NCI-H526 treated with DMSO at 0.1 percent for 48 hours (cell line): ENCODE measurements around the gene CERS2.
A peak's percentile ranks its signal among the peaks of the same experiment; 100 is the strongest.

Experiments
- DNase-seq: peaks from one replicate; lab custom pipeline; 2025; lab: John Stamatoyannopoulos, UW

Gene CERS2

DNA sequence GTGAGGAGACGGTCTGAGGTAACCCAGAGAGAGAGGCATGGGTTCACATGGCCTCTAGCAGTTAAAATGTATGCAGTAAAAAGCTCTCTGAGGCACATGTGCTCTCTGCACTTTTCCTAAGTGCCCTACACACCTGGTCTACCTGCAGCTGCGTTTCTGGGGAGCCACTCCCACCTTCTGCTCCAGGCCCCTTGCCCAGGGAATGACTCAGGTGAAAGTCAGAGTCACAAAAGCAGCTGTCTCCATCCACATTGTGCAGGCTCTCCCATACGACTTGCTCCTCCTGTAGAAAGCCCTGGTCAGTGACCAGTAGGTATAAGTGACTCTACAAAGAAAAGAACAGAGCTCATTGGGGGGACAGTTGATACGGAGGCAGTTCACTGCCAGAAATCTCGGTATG, 23.3 kb upstream of the CERS2 start:
- no peak for DNase-seq

DNA sequence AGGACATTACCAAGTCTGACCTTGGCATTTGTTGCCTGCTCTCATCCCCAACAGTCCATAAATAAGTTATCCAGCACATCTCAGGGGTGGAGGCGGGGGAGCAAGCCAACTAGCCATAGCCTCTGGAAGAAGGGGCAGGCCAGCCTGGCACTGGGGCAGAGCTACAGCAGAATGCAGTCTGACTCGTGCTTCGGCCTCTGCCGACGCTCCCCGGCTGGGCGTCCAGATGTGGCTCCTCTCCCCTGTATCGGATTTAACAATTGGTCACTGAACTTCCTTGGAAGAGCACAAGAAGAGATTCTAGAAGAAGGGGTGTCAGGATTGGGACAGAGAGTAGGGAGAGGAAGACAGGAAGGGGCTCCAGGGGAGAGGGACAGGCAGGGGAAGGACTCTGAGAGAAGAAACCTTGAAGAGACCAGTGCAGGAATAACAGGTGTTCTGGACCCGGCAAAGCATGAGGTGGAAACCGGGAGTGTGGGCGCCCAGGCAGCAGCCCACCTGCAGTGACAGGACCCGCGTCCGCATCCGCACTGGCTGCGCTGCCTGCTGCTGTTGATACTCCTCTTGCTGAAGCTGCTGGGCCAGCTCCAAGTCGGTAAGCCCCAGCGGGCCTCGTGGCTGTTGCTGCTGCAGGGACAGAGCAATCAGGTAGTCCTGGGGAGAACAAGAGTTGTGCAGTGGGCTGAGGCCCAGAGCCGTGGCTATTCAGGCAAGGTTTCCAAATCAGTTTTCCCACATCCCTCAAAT, 22.7 kb upstream of the CERS2 start:
- no peak for DNase-seq

DNA sequence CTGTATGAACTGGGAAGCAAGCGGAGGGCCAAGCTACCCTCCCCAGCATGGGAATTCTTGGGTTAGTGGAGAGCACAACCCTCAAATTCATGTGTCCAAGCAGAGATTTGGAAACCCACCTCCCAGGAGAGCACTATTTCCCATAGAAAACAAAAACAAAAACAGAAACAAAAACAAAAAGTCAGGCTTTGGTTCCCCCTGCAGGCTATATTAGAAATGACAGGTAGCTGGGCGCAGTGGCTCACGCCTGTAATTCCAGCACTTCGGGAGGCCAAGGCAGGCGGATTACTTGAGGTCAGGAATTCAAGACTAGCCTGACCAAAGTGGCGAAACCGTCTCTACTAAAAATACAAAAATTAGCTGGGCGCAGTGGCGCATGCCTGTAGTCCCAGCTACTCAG, 21.3 kb upstream of the CERS2 start:
- DNase-seq, result no peak

DNA sequence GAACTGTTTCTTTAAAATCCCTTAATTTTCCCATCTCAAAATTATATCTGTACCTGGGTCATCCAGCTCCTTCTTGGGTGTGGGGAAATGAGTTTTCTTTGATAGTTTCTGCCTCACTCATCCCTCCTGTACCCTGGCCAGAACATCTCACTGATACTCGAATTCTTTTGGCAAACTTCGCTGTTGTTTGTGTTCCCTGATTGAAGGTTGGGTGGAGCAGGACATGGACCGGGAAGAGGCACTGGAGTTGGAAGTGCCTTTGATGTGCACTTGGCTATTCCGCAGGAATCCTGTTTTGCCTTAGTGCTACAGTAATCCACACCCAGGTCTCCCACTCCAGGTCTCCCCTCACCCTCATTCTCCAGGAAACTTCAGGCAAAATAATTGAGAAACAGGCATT, 20.8 kb upstream of the CERS2 start:
- DNase-seq, result no peak

DNA sequence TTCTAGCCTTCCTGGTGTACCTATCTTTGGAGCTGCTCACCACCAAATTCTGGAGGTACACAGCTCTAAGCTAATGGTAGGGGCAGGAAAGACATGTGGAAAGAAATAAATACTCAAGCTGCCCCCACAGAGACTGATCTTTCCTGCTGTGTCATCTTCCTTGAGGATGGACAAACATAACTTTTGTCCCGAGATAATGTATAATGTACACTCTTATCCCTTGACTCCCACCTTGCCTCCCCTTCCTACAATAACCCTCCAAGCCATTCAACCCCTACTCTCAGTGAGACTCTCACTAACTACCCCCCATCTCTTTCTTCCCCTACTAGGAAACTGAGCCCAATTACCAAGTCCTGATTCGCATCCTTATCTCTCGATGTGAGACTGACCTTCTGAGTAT, 19.6 kb upstream of the CERS2 start:
- DNase-seq, result no peak

DNA sequence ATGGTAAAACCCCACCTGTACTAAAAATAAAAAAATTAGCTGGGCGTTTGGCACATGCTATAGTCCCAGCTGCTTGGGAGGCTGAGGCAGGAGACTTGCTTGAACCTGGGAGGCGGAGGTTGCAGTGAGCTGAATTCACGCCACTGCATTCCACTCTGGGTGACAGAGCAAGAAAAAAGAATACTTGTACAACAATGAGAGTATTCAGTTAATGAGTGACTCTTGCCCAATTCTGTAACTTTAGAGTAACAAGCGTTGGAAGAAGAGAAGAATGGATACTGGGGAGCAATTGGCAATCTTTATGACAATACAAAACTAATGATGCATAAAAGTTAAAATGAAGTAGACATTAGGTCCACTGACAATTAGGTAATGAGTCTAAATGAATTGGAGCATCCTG, 18.0 kb upstream of the CERS2 start:
- no peak for DNase-seq

DNA sequence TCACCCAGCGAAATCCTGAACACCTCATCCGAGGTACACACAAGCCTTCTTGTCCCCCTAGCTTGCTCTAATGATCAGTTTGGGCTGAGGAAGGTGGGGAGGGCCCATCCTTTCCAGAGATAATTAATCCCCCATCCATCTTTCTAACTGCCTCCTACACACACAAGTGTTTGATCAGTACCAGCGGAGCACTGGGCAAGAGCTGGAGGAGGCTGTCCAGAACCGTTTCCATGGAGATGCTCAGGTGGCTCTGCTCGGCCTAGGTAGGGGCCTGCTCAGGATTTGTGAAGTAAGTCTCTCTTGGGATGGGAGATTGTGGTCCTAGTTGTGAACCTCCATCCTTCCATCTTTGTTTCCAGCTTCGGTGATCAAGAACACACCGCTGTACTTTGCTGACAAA, 13.3 kb upstream of the CERS2 start:
- DNase-seq, result no peak

DNA sequence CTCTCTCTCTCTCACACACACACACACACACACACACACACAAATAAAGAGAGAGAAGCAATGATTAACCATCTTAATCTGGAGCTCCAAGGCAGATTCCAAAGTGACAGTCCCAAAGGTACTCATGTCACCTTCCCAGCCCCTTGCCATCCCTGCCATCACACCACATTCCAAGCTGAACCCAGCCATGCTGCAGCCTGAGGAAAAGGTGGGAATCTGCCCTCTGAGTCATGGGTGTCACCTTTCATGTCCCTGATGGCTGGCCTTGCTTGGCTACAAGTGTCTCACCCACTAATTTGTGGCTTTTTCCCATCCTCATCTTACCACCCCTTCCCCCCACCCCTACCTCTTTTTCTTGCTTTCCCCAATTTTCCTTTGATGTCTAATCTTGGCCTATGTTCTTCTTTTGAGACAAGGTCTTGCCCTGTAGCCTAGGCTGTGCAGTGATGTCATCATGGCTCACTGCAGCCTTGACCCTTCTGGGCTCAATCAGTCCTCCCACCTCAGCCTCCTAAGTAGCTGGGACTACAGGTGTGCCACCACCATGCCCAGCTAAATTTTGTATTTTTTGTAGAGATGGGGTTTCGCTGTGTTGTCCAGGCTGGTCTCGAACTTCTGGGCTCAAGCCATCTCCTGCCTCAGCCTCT, 10.7 kb upstream of the CERS2 start:
- DNase-seq, result no peak

DNA sequence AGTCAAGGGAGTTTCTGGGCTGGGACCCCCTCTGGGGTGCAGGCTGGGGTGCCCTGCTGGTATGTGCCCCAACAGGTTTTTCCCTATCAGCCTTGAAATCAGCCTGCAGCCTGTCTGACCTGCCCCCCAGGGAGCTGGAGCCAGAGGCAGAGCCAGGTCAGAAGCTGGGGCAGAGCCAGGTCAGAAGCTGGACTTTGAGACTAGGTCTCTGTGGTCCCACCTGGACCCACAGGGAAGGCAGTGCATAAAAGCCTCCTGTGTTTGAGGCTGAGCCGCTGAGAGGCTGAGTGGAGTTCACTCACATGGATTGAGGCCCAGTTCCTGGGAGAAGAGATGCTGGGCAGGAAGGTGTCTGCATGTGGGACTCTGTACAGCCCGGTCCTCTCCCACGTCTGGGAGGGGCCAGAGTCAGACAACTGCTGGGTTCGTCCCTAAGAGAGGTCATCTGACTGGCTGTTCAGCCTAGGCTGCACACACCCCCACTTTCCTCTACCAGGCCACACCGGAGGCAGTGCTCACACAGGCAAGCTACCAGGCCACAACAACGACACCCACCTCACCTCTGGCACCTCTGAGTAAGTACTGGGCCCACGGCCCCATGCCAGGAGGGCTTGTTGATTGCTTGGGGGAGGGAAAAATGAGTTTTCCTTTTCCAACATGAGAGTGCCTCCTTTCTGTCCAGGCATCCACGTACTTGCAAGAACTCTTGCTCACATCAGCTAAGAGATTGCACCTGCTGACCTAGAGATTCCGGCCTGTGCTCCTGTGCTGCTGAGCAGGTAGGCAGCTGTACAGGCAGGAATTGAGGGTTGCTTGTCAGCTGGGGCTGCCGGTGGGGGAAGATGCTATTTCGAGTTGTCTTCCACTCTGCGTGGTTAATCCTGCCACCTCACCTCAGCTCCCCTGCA, 7.4 kb upstream of the CERS2 start, which contains the start of gene ANXA9:
TSS of gene ANXA9 (plus strand) at position 488 of the 908 bp plus-strand sequence. CDS start 814 bp downstream, outside the sequence.
- DNase-seq, result no peak

DNA sequence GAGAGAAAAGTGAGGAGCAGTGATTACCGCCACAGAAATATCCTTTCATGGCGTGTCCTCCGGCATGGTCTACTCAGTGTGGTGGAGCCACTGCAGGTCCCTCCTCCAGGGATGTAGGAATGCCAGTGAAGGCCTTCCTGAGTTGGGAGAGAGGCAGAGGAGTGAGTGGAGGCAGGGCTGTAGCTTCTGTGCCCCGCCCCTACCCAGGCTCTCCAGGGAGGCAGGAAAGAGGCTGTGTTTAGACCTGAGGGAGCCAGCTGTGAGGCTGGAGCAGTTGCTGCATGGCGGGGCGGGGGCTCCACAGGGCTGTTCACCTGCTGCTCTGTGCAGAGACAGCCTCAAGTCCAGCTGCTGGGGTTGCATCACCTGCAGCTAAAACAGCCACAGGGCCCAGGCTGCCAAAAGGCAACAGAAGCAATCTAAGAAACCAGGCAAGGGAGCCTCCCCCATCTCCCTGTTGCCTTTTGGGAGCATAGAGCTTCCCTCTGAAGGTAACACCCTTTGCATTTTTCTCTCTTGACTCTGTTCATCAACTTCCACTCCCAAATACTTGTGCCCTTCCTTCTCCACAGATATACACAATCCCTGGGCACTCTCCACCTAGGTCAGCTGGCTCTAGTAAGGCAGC, 6.7 kb upstream of the CERS2 start:
- peak; percentile 68 for DNase-seq

DNA sequence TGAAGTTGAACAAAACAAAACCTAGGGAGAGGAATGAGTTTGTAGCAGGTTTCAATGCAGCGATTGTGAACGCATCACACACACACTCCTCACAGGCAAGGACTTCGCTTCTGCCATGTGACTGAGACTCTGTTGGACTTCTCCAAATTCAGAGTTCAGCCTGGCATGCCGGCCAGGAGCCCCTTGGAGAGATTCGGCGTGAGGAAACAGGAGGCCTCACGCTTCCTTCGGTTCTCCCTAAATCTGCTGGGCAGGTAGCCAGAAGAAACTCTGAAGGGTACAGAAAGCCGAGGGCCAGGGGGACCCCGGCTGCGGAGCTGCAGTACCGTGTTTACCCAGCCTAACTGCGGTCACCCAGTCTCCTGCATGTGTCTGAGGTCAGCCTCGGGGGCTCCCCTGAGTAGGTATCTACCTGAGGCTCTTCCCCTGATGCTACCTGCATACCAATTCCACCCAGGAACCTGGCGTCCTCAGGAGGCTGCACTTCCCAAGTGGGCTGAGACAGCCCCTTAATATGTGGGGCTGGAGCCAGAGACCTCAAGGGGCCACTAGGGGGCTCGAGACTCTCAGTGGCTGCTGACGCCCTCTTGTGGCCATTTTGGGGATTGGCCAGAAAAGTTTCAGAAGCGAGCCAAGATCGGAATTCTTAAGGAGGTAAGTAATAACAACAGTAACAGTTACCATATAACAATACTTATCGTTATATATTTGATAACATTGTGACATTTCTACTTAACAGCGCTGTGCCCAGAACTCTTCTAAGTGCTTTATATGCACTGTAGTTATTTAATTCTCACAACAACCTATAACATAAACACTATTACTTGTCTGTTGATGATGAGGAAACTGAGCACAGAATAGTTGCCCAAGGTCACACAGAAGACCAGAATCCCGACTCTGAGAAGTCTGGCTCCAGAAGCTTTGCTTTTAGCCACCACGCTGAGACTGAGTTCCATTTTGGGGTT, 4.7 kb upstream of the CERS2 start:
- DNase-seq, result peak; percentile 90

DNA sequence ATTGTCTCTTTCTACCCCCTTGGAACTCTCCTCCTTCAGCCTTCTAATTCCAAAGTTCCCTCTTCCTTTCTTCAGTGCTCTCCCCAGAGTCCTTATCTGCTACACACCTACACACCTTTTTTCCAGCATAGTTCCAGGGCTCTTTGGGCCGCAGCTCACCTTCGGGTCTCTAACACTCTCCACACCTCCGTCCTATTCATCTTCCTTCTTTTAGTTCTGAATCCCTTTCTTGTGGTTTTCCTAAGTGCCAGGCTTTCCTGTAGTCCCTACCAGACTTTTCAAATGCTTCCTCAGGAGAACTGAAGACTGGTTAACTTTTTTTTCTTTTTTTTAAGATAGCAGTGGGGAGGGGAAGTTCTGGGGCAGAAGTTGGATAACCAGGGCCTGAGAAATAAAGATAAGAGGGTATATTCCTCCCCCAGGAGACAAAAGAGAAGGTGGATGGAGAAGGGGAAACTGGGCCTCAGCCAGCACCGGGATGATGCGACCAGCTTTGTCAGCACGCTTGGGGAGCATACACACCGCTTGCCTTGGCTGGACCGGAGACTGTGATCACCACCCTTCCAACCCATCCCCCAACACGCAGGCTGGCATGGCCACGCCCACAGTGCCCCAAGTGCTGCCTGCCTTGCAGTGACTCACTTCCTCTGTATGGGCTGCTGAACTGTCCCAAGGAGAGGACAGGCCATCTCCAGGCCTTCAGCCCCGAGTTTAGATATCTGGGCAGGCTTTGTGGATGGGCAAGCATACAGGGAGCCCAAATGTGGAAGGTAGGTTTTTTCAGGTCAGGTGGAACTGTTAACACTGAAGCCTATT, 2.5 kb upstream of the CERS2 start:
- DNase-seq, result no peak

DNA sequence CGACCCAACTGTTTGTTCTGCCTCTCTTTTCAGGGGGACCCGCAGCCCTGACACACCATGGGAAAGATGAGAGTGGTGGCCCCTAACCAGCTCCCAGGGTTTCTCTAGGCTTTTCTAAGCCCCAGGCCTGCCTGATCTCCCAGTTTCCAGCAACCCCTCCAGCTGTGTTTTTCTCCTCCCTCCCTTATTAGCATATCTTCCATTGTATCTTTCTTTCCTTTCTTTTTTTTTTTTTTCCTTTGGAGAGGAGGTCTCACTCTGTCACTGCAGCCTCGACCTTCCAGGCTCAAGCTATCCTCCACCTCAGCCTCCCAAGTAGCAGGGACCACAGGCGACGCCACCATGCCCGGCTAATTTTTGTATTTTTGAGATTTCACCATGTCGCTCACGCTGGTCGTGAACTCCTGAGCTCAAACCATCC, 1.8 kb upstream of the CERS2 start:
- no peak for DNase-seq

DNA sequence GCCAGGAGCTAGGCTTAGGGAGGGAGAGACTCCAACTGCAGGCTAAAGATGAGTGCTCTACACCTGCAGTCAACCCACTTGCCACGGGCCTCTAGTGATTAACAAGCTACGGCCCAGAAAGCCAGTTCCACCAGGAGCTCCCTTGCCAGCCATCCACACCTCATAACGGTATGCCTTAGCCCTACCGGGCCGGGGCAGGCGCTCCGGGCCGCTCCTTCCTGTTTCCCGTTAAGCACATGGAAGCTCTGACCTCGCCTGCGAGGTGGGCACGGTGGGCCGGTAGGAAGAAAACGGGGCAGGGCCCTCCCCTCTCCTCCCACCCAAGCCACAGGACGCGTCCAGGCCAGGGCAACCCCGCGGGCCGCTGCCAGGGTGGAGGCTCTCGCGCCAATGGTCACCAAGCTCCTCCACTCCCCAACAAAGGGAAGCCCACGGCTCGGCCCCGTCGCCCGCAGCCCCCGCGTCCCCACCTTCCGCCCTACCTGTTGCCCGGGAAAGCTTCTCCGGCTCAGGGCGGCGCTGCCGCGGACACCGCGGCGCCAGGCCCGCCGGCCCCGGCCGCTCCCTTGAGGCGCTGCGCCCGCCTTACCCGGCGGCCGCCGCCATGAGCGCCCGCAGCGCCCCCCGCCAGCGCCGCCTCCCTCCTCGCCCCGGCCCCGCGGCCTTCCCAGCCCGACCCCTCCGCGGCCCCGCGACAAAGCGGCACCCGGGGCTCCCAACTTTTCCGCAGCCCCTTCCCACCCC, 627 bp downstream of the CERS2 start:
- DNase-seq, result peak; percentile 64

DNA sequence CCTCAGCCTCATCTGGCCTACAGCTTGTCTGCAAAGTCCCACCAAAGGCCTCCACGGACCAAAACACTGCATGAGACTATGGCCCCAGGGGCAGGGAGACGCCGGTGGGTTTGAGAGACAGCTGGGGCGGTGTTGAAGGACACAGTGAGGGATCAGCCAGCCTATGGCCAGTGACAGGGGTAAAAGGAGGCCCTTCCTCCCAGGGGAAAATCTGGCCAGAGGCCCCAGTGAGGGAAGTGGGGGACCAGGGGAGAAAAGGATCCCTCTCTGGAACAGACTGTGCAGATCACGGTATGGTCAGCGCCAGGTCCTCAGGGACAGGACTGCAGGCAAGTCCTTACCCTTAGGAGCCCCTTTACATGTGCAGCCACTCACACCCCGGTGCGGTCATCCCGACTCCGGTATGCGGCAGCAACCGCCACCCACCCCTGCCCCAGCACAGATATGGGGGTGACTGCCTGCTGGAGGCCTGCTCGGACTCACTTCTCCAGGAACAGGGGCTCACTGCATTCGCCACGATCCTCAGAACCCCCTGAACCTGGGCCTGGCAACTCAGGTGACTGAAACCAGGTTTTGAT, 1.3 kb downstream of the CERS2 start:
- no peak for DNase-seq

DNA sequence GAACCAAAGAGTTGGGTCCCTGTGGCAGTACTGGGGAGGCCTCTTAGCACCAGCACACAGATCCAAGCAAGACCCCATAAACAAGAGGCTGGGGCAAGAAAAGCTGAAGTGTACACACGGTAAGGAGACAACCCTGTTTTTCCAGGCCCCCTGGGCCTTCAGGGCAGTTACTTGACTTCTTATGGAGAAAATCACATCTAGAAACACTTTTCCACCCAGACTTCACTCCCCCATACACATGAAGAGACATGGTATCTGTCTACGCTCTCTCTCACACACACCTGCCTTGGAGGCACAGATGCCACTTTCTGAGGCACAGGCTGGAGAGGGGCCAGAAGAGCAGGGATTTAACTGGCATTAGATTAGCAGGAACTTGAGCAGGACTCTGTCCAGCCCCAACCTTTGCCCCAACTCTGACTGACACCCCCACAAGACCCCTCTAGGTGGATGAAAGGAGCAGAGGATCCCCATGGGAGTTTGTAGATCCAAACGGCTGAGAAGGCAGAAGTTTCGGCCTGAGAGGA, 2.2 kb downstream of the CERS2 start:
- no peak for DNase-seq

DNA sequence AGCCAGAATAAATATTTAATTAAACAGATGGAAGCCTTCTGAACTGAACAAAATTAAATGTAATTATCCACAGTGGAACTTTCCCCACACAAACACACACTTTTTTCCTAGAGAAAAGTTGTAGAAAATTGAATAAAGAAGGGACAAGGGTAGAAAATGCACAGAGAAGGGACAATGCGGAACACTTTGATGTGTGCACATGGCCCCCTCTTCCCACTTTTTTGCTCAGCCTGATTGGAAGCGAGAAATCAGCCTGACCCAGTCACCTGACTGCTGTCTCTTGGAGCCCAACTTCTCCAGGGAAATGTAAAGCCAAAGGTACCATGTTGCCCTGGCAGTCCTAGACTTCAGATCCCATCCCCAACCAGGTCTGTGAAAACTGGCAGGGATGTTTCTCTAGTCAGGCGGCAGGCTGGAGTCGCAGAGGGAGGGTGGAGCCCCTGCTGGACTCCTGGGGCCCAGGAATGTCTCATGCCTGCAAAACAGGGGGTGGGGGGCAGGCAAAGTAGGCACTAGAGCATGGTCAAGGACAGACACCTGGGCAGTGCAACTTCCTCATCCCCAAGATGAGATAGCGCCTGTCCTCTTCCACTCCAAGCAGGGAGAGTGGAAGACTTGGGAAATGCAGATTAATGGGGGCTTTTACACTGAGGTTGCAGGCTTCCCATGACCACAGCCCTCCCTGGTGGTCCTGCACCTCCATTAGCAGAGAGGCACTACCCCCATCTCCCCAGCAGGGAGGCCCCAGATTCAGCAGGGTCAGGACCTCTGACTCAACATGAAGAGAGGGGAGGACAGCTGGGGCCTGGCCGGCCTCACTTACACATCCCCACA, 2.8 kb downstream of the CERS2 start:
- DNase-seq, result no peak
